ENCODE results near the gene ACAN. TPM values are rescaled to one million over a fixed set of nuclear protein-coding genes. Genes with fewer than 3 reads are reported as not detected.

ACAN gene
- total and polyA plus RNA-seq, 9 of the 15 experiments (the other 6 are each of a cell fraction or from before 2014, with no cell fraction given) = not detected

DNA sequence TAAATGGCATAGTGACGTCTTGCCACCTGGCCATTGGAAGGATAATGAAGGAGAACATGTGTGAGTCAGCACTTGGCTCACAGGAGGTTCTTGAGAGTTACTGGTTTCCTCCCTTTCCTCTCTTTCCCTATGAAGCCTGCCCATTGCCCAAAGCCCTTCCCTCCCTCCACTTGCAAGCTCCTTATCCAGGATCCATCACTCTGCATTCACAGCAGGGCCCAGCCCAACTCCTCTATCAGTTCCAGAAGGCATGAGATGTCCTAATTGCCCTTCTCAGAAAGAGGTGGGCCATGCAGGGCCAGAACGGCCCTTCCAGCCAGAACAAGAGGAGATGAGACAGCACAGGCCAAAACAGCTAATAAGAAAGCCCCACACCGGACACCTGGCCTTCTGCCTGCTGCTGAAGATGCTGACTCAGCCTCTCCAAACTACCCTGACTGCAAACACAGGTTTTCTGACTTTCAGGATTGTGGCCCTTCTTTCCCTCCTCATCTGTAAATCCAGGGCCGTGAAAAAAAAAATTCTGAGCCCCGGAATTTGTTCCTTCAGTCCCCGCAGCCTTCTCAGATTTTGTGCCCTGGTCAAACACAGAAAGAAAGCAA is 62.4 kb downstream of the ACAN start:
- no peaks in the 10 kb centered on the region for H3K9me1 ChIP-seq (ENCODE audit: control insufficient read depth, insufficient read depth, low read length)
- H3K4me3 ChIP-seq = no peak overlapping the region
- POLR2A ChIA-PET = interaction anchor here (0.8 to 1.3 kb wide), 4 partner anchors 9 to 35 kb away, joined by 3 to 4 read pairs (median 3); no protein-coding TSS in a partner anchor
- ATAC-seq (peak; percentile 71), FAIRE-seq (peak; percentile 79), DNase-seq (ENCODE audit: extremely low read depth in 1 of 4, low spot score in 3 of 4) (peak; percentile 54 to 75 (median 62))
- no peaks in the 10 kb centered on the region for H3K9me3 ChIP-seq (replicated peaks; ENCODE audit: control insufficient read depth, insufficient read depth, low read depth, low read length)
- intact Hi-C loops (cut with micrococcal nuclease) = no loop called here
- 9% methylated on average over 5 of the region's 6 CpGs for WGBS (ENCODE audit: insufficient coverage, low coverage, missing lambda C conversion rate)
- CTCF ChIA-PET (ENCODE audit: low intra/inter-chr PET ratio) = no interaction called here
- peak overlapping the region; percentile 85 for H2AFZ ChIP-seq (ENCODE audit: low read depth, low read length)
- no peaks in the 10 kb centered on the region for H4K20me1 ChIP-seq (replicated peaks; ENCODE audit: control insufficient read depth, insufficient read depth, low read length)
- H3K4me1 ChIP-seq (replicated peaks in 1 of 2; ENCODE audit: control insufficient read depth in 2 of 2, insufficient read depth in 2 of 2, low read length in 2 of 2) = peaks cover 15 to 27% of the 10 kb centered on the region in 2 experiments; a peak in 4 of 5 replicates
- no peaks in the 10 kb centered on the region for H3K79me2 ChIP-seq (ENCODE audit: control insufficient read depth, insufficient read depth, low read length)
- peak overlapping the region; percentile 58; the same call in 1 of the 2 replicates for H3K4me2 ChIP-seq (ENCODE audit: insufficient read depth, low read length)
- in situ Hi-C loops (cut with MboI) = no loop called here
- H3K27me3 ChIP-seq (ENCODE audit: control insufficient read depth in 2 of 2, insufficient read depth in 2 of 2, low read length in 2 of 2) = peaks cover 4 to 18% of the 10 kb centered on the region in 2 experiments; a peak in 3 of 5 replicates
- no TSS peak for BruUV-seq (replicated peaks)
- H3K27ac ChIP-seq (ENCODE audit: extremely low read depth, low read depth, low read length) = peak overlapping the region; percentile 69
- H3K36me3 ChIP-seq (ENCODE audit: control insufficient read depth, insufficient read depth, low read length) = no peaks in the 10 kb centered on the region
- peak overlapping the region in 1 of 2 experiments; percentile 42; a peak in 1 of 4 replicates for H3K9ac ChIP-seq (ENCODE audit: insufficient read depth in 1 of 2, low read depth in 2 of 2, low read length in 2 of 2)
- TF ChIP-seq, protein P1, sequence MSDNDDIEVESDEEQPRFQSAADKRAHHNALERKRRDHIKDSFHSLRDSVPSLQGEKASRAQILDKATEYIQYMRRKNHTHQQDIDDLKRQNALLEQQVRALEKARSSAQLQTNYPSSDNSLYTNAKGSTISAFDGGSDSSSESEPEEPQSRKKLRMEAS (CRISPR knock-in tag; IDR thresholded peaks at IDR 0.05) = no peak
- TF ChIP-seq JUN (IDR thresholded peaks at IDR 0.05; ENCODE audit: borderline replicate concordance, low read depth, low read length) (no peak), JUN (CRISPR knock-in tag; IDR thresholded peaks at IDR 0.05; ENCODE audit: borderline replicate concordance) (no peak), ZEB2 (IDR thresholded peaks at IDR 0.05) (peak; percentile 35; the same call in 1 of the 2 replicates), U2AF2 (optimal IDR thresholded peaks at IDR 0.05; ENCODE audit: low read depth, low read length) (no peak), CTBP1 (IDR thresholded peaks at IDR 0.05; ENCODE audit: borderline replicate concordance) (peak; percentile 41; the same call in 1 of the 2 replicates), C11orf30 (IDR thresholded peaks at IDR 0.05; ENCODE audit: low read depth) (peak; percentile 96), ELF2 (CRISPR knock-in tag; IDR thresholded peaks at IDR 0.05) (no peak), STAT5B (CRISPR knock-in tag; IDR thresholded peaks at IDR 0.05) (no peak), ZNF232 (CRISPR knock-in tag; IDR thresholded peaks at IDR 0.05) (no peak), MAFF (IDR thresholded peaks at IDR 0.05; ENCODE audit: low read length) (peak; percentile 90), ZNF316 (IDR thresholded peaks at IDR 0.05) (peak; percentile 98), TEAD1 (CRISPR knock-in tag; IDR thresholded peaks at IDR 0.05) (no peak)
- TF ChIP-seq, protein P2, sequence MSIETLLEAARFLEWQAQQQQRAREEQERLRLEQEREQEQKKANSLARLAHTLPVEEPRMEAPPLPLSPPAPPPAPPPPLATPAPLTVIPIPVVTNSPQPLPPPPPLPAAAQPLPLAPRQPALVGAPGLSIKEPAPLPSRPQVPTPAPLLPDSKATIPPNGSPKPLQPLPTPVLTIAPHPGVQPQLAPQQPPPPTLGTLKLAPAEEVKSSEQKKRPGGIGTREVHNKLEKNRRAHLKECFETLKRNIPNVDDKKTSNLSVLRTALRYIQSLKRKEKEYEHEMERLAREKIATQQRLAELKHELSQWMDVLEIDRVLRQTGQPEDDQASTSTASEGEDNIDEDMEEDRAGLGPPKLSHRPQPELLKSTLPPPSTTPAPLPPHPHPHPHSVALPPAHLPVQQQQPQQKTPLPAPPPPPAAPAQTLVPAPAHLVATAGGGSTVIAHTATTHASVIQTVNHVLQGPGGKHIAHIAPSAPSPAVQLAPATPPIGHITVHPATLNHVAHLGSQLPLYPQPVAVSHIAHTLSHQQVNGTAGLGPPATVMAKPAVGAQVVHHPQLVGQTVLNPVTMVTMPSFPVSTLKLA (conservative IDR thresholded peaks at IDR 0.05) = peak in 1 of 2 experiments; percentile 42; a peak in 1 of 4 replicates
- TF ChIP-seq, protein P3, sequence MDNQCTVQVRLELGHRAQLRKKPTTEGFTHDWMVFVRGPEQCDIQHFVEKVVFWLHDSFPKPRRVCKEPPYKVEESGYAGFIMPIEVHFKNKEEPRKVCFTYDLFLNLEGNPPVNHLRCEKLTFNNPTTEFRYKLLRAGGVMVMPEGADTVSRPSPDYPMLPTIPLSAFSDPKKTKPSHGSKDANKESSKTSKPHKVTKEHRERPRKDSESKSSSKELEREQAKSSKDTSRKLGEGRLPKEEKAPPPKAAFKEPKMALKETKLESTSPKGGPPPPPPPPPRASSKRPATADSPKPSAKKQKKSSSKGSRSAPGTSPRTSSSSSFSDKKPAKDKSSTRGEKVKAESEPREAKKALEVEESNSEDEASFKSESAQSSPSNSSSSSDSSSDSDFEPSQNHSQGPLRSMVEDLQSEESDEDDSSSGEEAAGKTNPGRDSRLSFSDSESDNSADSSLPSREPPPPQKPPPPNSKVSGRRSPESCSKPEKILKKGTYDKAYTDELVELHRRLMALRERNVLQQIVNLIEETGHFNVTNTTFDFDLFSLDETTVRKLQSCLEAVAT (IDR thresholded peaks at IDR 0.05) = peak in 1 of 2 experiments; percentile 95; a peak in 2 of 4 replicates
- TF ChIP-seq, protein P4, sequence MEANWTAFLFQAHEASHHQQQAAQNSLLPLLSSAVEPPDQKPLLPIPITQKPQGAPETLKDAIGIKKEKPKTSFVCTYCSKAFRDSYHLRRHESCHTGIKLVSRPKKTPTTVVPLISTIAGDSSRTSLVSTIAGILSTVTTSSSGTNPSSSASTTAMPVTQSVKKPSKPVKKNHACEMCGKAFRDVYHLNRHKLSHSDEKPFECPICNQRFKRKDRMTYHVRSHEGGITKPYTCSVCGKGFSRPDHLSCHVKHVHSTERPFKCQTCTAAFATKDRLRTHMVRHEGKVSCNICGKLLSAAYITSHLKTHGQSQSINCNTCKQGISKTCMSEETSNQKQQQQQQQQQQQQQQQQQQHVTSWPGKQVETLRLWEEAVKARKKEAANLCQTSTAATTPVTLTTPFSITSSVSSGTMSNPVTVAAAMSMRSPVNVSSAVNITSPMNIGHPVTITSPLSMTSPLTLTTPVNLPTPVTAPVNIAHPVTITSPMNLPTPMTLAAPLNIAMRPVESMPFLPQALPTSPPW (CRISPR knock-in tag; IDR thresholded peaks at IDR 0.05) = no peak
- TF ChIP-seq, protein P5, sequence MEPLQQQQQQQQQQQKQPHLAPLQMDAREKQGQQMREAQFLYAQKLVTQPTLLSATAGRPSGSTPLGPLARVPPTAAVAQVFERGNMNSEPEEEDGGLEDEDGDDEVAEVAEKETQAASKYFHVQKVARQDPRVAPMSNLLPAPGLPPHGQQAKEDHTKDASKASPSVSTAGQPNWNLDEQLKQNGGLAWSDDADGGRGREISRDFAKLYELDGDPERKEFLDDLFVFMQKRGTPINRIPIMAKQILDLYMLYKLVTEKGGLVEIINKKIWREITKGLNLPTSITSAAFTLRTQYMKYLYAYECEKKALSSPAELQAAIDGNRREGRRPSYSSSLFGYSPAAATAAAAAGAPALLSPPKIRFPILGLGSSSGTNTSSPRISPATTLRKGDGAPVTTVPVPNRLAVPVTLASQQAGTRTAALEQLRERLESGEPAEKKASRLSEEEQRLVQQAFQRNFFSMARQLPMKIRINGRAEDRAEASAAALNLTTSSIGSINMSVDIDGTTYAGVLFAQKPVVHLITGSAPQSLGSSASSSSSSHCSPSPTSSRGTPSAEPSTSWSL (CRISPR knock-in tag; IDR thresholded peaks at IDR 0.05; ENCODE audit: borderline replicate concordance) = no peak

Data from K562 (cell line).